HT-29 (cell line): ENCODE results near the gene NDRG2. TPM values are rescaled to one million over a fixed set of nuclear protein-coding genes. Genes with fewer than 3 reads are reported as not detected.

ENCODE experiments used
- DNase-seq: peaks from one replicate; pipeline ENCODE4 v3.0.0-alpha.2; 2015; ENCODE audit warnings: low spot score
- total RNA-seq: library from RNA; depleted of rRNA; stranded (reverse); fragments of >200 nt; shearing (Covaris generic); gene quantifications from 2 replicates; pipeline ENCODE4 v1.2.3, GENCODE V29; 2014; rRNA removed

Gene NDRG2
- total RNA-seq, result 16.0 and 18.1 TPM in 2 replicates

DNA sequence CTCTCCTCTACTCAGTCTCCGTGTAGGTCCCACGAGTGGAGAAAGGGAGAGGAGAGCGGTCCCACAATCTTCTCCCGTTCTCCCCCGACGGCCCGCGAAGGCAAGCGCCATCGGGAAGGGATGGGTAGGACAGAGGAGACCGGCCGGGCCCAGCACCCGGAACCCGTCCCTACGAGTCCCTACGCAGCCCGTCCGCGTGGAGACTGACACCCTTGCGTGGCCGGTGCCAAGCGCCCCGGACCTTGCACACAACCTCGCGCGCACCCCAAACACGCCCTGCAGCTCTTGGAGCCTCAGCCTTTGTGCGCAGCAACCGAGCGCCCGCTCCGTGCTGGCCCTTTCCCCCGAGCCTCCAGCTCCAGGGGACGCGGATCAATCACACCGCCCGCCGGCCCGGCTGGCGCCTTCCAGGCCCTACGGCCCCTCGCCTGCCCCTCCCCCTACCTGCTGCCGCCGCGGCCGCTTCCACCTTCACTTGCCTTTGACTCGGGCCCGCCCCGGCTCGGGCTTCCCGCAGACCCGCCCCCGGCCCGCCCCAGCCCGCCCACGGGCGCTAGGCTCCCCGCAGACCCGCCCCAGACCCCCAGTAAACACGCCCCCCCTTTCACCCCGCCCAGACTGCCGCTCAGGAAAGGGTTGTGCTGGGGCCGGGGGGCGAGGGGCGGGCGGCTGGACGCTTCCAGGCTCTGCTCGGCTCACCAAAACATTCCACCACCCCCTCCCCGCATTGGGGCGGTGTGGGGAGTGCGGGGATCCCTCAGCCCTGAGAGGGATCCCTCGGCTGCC, at the start of gene NDRG2:
Gene NDRG2 (minus strand): TSS at position 477 of the 786 bp plus-strand sequence. CDS start 1,746 bp downstream, outside the sequence.
- DNase-seq, result peak; percentile 35

DNA sequence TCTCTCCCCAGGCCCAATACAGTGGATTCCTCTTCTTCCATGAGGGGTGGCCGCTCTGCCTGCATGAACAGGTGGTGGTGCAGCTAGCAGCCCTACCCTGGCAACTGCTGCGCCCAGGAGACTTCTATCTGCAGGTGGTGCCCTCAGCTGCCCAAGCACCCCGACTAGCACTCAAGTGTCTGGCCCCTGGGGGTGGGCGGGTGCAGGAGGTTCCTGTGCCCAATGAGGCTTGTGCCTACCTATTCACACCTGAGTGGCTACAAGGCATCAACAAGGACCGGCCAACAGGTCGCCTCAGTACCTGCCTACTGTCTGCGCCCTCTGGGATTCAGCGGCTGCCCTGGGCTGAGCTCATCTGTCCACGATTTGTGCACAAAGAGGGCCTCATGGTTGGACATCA, 49.1 kb upstream of the NDRG2 start:
- no peak for DNase-seq

DNA sequence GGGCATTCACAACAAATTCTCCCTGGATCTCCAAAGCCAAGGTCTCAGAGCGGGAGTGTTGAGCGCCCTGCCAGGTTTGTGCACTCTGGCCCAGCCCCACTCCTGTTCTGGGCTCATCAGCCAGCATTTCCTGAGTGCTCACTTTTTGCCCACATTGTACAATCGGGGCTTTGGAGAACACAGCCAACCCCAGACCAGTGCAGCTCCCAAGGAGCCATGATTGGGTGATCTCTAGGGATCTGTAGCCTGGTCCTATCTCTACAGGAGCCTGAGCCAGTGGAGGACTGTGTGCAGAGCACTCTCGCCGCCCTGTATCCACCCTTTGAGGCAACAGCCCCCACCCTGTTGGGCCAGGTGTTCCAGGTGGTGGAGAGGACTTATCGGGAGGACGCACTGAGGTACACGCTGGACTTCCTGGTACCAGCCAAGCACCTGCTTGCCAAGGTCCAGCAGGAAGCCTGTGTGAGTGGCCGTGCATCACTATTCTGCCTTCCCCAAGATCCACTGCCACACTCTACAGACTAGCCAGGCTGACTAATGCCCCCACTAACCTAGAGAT, 48.0 kb upstream of the NDRG2 start:
- no peak for DNase-seq

DNA sequence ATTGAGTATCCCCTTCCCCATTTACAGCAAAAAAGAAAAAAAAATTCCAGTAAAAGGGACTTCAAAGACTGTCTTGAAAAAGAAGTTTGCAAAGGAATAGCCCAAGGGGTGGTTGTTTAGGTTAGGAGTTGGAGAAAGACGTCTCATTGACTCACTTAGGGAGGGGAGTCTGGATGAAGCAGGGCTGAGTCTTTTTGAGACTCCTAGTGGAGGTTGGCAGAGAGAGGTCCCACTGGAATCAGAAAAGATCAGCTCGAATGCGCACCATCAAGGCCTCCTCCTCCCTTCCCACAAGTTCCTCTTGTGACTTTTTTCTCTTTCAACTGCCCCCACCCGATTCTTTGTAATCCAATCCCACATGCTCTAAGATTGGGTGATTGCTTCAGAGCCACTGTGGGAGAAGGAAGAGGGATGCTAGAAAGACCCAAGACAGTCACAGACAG, 47.2 kb upstream of the NDRG2 start:
- DNase-seq, result no peak

DNA sequence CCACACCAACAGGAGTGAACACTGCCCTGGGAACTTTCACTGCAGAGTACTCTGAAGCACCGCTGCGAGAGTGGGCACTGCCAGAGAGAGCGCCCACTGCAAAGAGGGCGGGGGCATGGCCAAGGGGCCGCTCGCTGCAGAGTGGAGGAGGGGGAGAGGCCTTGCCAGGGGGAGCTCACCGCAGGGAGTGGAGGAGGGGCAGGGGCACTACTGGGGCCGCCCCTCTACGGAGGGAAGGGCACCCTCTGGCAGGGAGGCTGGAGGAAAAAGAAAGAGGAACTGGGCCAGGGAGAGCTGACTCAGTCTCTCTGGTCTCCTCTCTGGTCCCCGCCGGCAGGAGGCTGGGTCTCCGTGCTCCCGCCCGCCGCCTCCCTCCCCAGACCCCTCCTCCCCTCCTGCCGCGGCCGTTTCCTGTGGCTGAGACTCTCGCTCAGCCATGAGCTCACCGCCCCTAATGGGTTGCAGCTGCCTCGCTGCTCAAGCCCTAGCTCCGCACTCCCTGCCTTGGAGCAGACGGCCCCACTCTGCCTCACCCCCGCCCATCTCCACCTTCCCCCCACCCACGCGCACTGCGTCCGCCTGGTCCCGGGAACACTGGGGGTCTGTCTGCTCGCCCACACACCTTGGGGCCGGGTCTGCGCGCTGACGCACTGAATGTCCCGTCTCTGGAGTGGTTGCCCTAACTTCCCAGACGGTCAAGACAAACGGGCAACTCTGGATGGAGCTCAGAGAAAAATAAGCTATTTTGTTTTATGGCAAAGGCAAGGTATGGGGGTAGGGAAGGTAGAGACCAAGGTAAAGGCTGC, 46.6 kb upstream of the NDRG2 start:
- DNase-seq, result no peak

DNA sequence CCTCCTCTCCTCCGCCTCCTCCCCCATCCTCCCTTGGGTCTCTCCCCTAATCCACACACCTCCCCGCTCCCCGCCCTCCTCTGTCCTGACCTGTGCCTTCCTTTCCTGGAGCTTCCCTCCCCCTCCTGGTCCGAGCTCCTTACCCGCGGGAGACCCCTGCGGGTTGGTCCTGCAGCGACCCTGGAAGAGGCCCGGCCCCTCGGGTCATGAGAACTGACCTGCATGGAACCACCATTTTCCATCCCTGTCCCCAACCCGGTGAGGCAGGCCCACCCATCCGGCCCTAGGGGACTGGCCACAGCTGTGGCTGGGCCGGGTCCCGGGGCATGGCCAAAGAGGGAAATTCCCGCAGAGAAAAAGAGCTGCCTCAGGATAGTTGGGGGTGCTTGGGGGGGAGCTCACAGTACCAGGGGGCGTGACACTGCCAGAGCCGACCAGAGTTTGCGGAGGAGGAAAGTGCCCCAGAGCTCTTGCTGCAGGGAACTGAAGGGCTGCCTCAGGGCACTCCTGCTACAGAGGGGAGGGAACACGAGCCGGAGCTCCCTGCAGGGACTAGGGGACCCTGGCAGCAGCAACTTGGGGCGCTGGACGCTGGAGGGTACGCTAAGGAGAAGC, 45.9 kb upstream of the NDRG2 start:
- DNase-seq, result no peak

DNA sequence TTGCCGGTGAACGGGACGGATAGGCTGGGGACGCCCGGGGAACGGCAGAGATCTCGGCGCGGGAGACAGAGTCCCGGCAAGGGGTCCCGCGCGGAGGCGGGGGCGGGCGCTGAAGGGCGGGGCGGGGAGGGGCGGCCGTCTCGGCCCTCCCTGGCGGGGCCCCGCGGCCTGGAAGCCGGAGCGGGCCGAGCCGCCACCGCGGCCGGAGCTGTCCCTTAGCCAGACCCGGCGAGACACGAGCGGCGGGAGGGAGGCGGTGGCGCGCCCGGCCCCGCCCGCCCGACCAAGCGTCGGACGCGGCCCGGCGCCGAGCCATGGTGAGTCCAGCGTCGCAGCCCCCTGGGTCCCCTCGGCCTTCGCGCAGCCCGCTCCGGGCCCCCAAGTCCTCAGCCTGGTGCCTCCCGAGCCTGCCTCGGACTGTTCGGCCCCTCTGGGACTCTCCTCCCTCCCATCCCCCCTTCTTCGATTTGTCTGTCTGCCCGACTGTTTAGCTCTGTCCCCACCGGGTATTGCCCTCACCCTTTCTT, 45.3 kb upstream of the NDRG2 start, which contains the start of gene ARHGEF40:
Gene ARHGEF40 (plus strand): TSS at position 222 of the 527 bp plus-strand sequence. CDS start 93 bp downstream, at position 315.
- DNase-seq, result peak; percentile 37

DNA sequence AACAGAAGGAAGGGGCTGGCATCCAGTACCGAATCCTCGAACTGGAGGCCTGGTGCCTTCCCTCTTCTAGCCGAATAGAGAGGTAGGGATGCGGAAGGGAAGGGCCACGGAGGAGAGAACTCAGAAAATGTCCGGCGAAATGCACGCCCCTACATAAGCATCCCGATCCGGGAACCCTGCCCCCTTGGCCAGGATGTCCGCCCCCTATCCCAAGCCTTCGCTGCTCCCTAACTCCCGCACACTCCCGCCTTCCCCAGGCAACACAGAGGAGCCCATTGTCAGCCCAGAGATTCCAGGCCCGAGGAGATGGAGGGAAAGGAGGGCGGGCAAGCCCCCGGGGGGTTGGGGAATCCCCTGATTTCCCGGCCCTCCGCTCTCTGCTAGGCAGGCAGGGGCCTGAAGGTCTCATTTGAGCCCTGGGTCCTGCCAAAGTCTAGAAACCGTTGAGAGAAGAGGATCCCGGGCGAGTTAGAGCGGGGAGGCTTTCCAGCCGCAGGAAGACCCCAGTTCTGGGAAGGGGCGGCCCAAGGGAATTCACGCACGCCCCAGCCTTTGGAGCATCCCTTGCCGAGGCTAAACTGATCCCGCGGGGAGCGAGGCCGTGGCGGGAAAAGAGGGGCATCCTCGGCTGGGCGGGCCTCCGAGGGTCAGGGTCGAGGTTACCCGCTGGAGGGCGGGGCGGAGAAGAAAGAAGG, 44.7 kb upstream of the NDRG2 start:
- DNase-seq, result no peak

DNA sequence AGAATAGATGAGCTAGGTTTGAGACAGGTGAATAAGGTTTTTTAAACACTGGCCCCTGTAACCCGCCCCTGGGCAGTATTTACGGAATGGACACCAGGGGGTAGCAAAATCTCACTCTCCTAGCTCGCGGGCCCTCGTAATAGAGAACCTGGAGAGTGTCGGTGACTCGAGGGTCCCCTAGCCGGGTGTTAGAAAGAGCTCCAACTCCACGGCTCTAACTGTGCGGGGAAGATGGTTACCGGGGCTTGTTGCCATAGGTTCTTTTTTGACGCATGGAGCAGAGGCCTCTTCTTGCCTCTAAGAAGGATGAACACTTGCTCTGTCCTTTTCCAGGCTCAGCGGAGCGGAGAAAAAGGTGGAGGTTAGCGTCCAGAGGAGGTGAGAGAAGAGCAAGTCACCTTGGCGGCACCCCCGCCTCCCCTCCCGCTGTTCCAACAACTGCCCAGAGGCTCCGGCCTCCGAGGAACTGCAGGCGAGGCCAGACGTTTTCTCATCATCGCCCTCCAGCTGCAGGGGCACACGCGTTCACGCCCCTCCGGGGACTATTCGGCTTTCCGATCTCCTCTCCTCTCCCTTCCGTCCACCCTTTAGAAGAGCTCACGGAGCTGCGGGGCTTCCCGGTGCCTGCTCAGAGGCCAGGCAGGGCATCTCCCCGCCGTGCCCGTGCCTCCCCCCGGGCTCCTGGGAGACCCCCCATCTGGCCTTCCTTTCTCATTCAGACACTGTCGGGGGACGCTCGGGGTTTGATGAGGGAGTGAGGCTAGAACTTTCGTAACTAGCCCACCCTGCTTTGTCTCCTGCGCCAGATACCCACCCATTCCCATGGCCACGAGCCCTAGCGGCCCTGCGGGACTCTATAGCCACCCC, 43.9 kb upstream of the NDRG2 start:
- DNase-seq, result peak; percentile 53

DNA sequence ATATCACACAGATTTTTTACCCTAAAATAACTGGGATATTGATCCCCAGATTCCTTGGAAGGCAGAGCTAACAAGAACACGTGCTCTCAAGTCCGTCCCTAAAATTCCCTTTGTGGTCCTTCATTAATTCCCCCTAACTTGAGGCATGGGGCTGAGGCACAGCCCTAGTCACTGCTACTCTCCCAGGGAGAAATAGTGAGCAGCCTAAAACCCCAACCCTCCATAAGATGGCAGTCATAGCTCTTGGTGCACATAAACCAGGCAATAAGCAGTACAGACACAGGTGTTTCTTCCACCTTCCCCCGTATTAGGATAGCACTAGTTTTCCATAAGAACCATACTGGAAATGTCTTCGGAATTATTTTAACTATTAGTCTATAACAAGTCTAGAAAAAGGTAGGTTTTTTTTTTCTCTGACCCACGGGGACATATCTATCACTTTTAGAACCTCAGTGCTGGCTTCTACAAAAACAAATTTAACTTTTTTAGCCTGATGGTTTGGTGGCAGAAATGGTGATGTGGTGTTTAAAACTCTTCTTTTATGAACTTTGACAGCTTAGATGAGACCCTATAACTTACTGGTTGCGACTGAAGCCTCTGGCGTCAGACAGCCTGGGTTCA, 42.1 kb upstream of the NDRG2 start:
- DNase-seq, result no peak

DNA sequence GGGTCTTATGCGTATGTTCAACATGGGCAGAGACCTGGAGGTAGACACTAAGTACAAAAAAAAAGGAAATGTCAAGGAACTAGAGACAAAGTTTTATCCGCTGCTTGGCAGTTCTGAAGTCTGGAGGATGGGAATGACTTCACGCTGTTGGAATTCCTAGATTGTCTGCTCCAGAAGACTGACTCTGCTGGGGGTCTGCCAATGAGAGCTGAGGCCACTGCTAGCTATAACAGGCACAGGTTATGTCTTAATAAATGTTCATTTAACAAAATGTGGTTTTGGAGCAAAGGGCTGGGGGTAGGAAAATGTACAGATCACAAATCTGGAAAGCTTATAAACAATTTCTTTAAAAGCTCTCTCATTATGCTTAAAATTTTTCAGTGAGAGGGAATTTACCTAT, 38.6 kb upstream of the NDRG2 start:
- no peak for DNase-seq

DNA sequence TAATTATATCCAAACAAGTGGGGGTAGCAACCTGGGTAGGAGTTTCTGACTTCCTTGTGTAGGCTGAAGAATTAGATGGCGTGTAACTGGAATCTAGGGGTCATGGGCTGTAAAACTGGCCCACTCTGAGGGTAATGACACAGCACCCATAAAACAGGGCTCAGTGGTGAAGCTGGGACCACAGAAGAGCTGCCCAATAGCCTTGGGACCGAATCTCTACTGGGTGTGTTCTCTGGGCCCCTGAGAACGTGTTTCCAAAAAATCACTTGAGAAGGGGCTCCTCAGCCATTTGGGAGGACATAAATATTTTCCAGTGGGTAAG, 36.4 kb upstream of the NDRG2 start:
- no peak for DNase-seq

DNA sequence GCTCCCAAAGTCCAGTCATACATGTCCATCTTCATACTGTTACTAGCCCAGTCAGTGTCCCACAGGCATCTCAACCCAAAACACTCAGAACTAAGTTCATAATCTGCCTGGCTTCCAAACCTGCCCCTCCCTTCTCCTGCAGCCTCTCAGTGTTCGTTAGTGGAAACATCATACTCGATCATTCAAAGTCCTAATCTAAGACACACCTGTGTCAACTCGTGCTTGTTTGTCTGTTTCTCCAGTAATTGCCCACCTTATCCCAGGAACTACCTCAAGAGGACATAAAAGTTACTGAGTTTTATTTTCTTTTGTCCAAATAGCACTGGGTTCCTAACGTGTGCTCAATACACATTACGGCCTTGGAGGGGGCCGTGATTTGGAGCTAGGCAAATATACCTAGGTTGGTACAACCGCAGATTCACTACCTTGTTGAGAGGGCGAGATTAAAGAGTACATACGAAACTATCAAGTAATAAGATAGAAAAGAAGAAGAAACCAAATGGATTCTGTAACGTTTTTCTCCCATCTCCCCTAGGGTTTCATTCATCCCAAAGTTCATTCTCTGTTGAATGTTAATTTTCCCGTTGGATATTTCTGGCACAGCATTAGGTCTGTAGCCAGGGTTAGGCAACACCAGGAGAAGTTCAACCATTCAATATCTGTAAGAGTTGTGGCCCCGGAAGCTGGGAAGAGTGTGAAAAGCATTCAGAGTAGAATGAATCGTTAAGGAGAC, 35.9 kb upstream of the NDRG2 start:
- DNase-seq, result no peak

DNA sequence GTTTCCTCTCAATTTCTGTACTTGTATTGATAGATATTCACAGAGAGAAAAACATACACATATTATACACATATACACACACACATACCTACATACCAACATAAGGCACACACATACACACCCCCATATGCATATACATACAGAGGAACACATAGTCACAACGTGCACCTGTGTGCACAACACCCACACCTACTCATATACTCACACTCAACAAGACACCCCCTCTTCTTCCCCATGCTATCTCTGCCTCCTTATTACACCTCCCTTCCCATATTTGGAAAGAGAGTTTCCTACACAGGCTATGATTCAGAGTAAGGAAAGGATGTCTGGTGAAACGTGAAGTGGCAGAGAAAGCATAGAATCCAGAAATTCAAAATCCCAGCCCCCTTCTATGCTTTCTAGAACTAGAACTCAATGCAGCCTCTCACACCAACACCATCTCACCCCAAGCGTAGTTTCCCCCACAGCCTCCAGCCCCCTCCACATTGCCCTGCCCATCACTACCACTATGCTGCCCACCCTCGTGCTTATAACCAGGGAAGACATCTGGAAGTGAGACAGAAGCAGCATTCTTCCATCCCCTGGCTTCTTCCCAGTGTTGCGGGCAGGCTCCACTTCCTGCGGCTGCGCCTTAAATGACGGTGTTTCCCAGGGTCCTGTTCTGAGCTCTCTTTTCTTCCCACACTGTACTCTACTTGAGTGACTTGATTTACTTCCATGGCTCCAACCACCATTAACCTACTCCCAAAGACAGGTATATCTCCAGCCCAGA, 35.2 kb upstream of the NDRG2 start:
- DNase-seq, result no peak

DNA sequence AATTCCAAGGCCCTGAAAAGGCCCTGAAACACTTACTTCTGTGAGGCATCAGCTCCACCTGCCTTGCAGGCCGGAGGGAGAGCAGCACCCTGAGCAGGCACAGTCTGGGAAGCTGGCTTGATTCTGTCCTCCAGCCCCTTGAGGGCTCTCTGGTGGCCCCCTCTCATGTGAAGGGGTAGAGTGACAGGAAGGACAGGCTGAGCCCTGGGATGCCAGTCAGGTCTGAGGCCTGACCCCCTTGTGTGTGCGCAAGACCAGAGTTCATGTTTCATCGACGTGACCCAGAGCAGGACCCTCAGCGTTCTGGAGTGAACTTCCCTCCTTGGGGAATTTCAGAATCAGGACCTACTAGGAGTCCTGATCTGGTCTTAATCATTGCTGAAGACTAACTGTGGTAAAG, 34.0 kb upstream of the NDRG2 start:
- no peak for DNase-seq

DNA sequence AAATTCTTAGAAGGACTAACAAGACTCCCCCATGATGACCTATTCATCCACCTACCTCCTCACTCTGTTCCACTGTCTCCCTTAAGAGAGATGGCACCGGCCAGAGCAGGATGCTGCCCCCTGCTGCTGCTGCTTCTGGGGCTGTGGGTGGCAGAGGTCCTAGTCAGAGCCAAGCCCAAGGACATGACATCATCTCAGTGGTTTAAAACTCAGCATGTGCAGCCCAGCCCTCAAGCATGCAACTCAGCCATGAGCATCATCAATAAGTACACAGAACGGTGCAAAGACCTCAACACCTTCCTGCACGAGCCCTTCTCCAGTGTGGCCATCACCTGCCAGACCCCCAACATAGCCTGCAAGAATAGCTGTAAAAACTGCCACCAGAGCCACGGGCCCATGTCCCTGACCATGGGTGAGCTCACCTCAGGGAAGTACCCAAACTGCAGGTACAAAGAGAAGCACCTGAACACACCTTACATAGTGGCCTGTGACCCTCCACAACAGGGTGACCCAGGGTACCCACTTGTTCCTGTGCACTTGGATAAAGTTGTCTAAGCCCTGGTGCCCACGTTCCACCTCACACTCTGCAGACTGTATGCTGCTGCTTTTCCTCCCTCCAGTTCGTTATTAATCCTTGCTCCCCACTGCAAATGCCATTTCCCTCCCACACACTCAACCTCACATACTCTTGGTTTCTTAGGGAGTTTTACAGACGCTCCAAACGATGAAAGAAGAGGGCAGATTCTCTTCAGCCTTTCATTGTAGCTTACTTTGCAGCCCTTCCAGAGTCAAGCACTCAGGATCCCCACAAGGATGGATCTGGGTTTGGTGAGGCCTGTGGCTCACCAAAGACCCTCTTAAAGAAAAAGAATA, 33.2 kb upstream of the NDRG2 start, which contains the start of gene RNASE8:
Gene RNASE8 (plus strand): TSS at position 20 of the 873 bp plus-strand sequence. CDS start 71 bp downstream, at position 91.
- DNase-seq, result no peak
